SK-N-SH (cell line): ENCODE results near the gene GRIP1. TPM values are rescaled to one million over a fixed set of nuclear protein-coding genes. Genes with fewer than 3 reads are reported as not detected.

Experiments
- CTCF ChIA-PET: fragments of 300-600, 350-600 bp; formaldehyde crosslinking; extraction: SDS; loops from one replicate; lab custom pipeline; 2021; lab: Yijun Ruan, JAX
- POLR2A ChIA-PET: fragments of 350-600 bp; sonication (Branson Sonifier 250); formaldehyde crosslinking; extraction: SDS; loops from one replicate; lab custom pipeline; 2020; ENCODE audit warnings: antibody characterized with exemption, inconsistent platforms; lab: Yijun Ruan, JAX
- DNase-seq: peaks from one replicate; pipeline ENCODE4 v3.0.0; 2012
- H2AFZ ChIP-seq: fragments of 200-600 bp; sonication (generic); 2 replicates; pipeline ENCODE4 v1.8.1; 2016; ENCODE audit warnings: antibody characterized with exemption, mild to moderate bottlenecking, low read depth
- H3F3A ChIP-seq: fragments of 200-600 bp; sonication (generic); replicated peaks from 2 replicates; pipeline ENCODE3; 2016; ENCODE audit warnings: antibody characterized with exemption, mild to moderate bottlenecking; ENCODE audit not compliant: insufficient read depth
- H3K27ac ChIP-seq, 2 experiments: fragments of 200-500 bp in 1 of 2; fragments of 200-600 bp in 1 of 2; sonication (Bioruptor generic) in 1 of 2; sonication (generic), shearing (Covaris generic) in 1 of 2; 2 replicates each; pipeline versions ENCODE4 v1.5.1 to v1.6.1; 2014 to 2016; ENCODE audit warnings: low read depth in 2 of 2, inconsistent platforms in 1 of 2, low read length in 1 of 2, mild to moderate bottlenecking in 1 of 2, mixed read lengths in 1 of 2
- H3K27me3 ChIP-seq: fragments of 200-600 bp; sonication (generic), shearing (Covaris generic); 2 replicates; pipeline ENCODE4 v1.6.1; 2016; ENCODE audit warnings: mixed run types; ENCODE audit not compliant: insufficient read depth
- H3K36me3 ChIP-seq, 2 experiments: fragments of 200-500 bp in 1 of 2; fragments of 200-600 bp in 1 of 2; sonication (Bioruptor generic) in 1 of 2; sonication (generic) in 1 of 2; replicated peaks in 1 of 2; 2 replicates each; pipeline versions ENCODE3 to v1.5.1; 2014 to 2016; ENCODE audit warnings: low read length in 1 of 2, mild to moderate bottlenecking in 1 of 2; ENCODE audit not compliant: insufficient read depth in 2 of 2, control insufficient read depth in 1 of 2
- H3K4me1 ChIP-seq, 2 experiments: fragments of 200-500 bp in 1 of 2; fragments of 200-600 bp in 1 of 2; sonication (Bioruptor generic) in 1 of 2; sonication (generic), shearing (Covaris generic) in 1 of 2; 2 replicates each; pipeline versions ENCODE4 v1.5.1 to v1.6.1; 2014 to 2016; ENCODE audit warnings: low read depth in 1 of 2, low read length in 1 of 2, mixed run types in 1 of 2; ENCODE audit not compliant: insufficient read depth in 2 of 2, control insufficient read depth in 1 of 2
- H3K4me2 ChIP-seq: fragments of 200-600 bp; sonication (generic), shearing (Covaris generic); 2 replicates; pipeline ENCODE4 v1.6.1; 2017; ENCODE audit warnings: mixed run types
- H3K4me3 ChIP-seq, 2 experiments: fragments of 200-500 bp in 1 of 2; fragments of 200-600 bp in 1 of 2; sonication (Bioruptor generic) in 1 of 2; sonication (generic), shearing (Covaris generic) in 1 of 2; 2 replicates each; pipeline versions ENCODE4 v1.5.1 to v1.8.1; 2014 to 2016; ENCODE audit warnings: low read depth in 2 of 2, inconsistent platforms in 1 of 2, low read length in 1 of 2, mild to moderate bottlenecking in 1 of 2, mixed read lengths in 1 of 2, moderate library complexity in 1 of 2
- H3K79me2 ChIP-seq: fragments of 200-600 bp; sonication (generic); 2 replicates; pipeline ENCODE4 v1.8.1; 2017; ENCODE audit warnings: mild to moderate bottlenecking; ENCODE audit not compliant: insufficient read depth
- H3K9ac ChIP-seq: fragments of 200-600 bp; sonication (generic); 2 replicates; pipeline ENCODE4 v1.6.1; 2017; ENCODE audit warnings: mixed run types
- H3K9me2 ChIP-seq: fragments of 200-600 bp; sonication (generic); 2 replicates; pipeline ENCODE4 v1.6.1; 2017; ENCODE audit warnings: mixed run types
- H3K9me3 ChIP-seq: fragments of 200-600 bp; sonication (generic); 2 replicates; pipeline ENCODE4 v1.6.1; 2017; ENCODE audit warnings: mixed run types, mild to moderate bottlenecking, moderate library complexity
- H4K20me1 ChIP-seq: fragments of 200-600 bp; sonication (generic); 2 replicates; pipeline ENCODE4 v1.6.1; 2017; ENCODE audit warnings: mild to moderate bottlenecking, mixed run types; ENCODE audit not compliant: insufficient read depth
- CHD2 ChIP-seq: fragments of 150-350 bp; IDR thresholded peaks from 2 replicates; pipeline ENCODE4 v1.6.1; 2018; ENCODE audit warnings: low read length; ENCODE audit not compliant: partially characterized antibody
- CTCF ChIP-seq: fragments of 200-600 bp; sonication (generic); IDR thresholded peaks from 2 replicates; pipeline ENCODE4 v1.6.1; 2017; ENCODE audit warnings: antibody characterized with exemption, mild to moderate bottlenecking, moderate library complexity
- ELF1 ChIP-seq: IDR thresholded peaks from 2 replicates; pipeline ENCODE4 v1.4.0; 2012
- EP300 ChIP-seq, 2 experiments: IDR thresholded peaks; 2 replicates each; pipeline versions ENCODE4 v1.4.0 to v1.6.1; 2012; ENCODE audit warnings: borderline replicate concordance in 1 of 2, low read depth in 1 of 2, low read length in 1 of 2
- EZH2phosphoT487 ChIP-seq: fragments of 200-600 bp; sonication (generic); IDR thresholded peaks from 2 replicates; pipeline ENCODE4 v1.6.1; 2017; ENCODE audit warnings: low read depth, mixed run types, mild to moderate bottlenecking, antibody characterized with exemption, moderate library complexity, borderline replicate concordance
- FOSL2 ChIP-seq: IDR thresholded peaks from 2 replicates; pipeline ENCODE4 v1.4.0; 2012; ENCODE audit warnings: low read depth, mild to moderate bottlenecking, moderate library complexity, borderline replicate concordance
- GATA2 ChIP-seq: sonication (generic); formaldehyde crosslinking; IDR thresholded peaks from 2 replicates; pipeline ENCODE4 v1.5.0; 2020; ENCODE audit warnings: mild to moderate bottlenecking, missing genetic modification reagents
- JUND ChIP-seq: IDR thresholded peaks from 2 replicates; pipeline ENCODE4 v1.4.0; 2012
- NFIC ChIP-seq: IDR thresholded peaks from 2 replicates; pipeline ENCODE4 v1.4.0; 2012; ENCODE audit warnings: borderline replicate concordance
- PBX3 ChIP-seq: IDR thresholded peaks from 2 replicates; pipeline ENCODE4; 2012
- POLR2AphosphoS5 ChIP-seq: IDR thresholded peaks from 2 replicates; pipeline ENCODE4 v1.6.1; 2012; ENCODE audit warnings: low read depth, low read length
- RAD21 ChIP-seq: IDR thresholded peaks from 2 replicates; pipeline ENCODE4 v1.6.1; 2012; ENCODE audit warnings: mild to moderate bottlenecking, low read length
- REST ChIP-seq: IDR thresholded peaks from 2 replicates; pipeline ENCODE4 v1.6.1; 2012; ENCODE audit warnings: mild to moderate bottlenecking, low read depth, low read length, moderate library complexity
- USF1 ChIP-seq: IDR thresholded peaks from 2 replicates; pipeline ENCODE4 v1.4.0; 2012; ENCODE audit warnings: low read depth, borderline replicate concordance
- YY1 ChIP-seq: IDR thresholded peaks from 2 replicates; pipeline ENCODE4 v1.4.0; 2012; ENCODE audit warnings: low read depth, mild to moderate bottlenecking
- WGBS: methylation state at CpG from one replicate; pipeline ENCODE4 v1.1.6; 2017; ENCODE audit warnings: low lambda C conversion rate; 5-methylcytosine and 5-hydroxymethylcytosine counted together
- polyA plus RNA-seq, 3 experiments: library from polyadenylated mRNA; depleted of rRNA; stranded (reverse); fragments of >200 nt; gene quantifications; 2 replicates each; pipeline ENCODE4 v1.2.3, GENCODE V29; 2012

The GRIP1 gene
- polyA plus RNA-seq, 1 of the 3 experiments (the other 2 are of a cell fraction): 0.07 TPM

GRCh38 chr12:66708704-66709456, 30.0 kb upstream of the GRIP1 start:
- no peak overlapping the region for H2AFZ ChIP-seq
- no peaks in the 10 kb centered on the region for H3K36me3 ChIP-seq
- H3K4me2 ChIP-seq: no peak overlapping the region
- H3K27ac ChIP-seq: no peak overlapping the region
- no peaks in the 10 kb centered on the region for H3K27me3 ChIP-seq
- H3K9me3 ChIP-seq: no peaks in the 10 kb centered on the region
- H4K20me1 ChIP-seq: no peaks in the 10 kb centered on the region
- ChIA-PET POLR2A (no interaction called here), CTCF (interaction anchor here (0.7 to 3.9 kb wide), 18 partner anchors 9 to 439 kb away, joined by 3 to 23 read pairs (median 4); no protein-coding TSS in a partner anchor)
- no peak for DNase-seq
- H3K4me1 ChIP-seq: no peaks in the 10 kb centered on the region
- WGBS: 5% methylated on average over 3 of the region's 3 CpGs
- no peak overlapping the region for H3K9ac ChIP-seq
- H3K9me2 ChIP-seq: no peaks in the 10 kb centered on the region
- H3K79me2 ChIP-seq: no peaks in the 10 kb centered on the region
- TF ChIP-seq RAD21 (0 out of 2 replicates have a peak, but pooled peaks have one; percentile 18), CTCF (peak; percentile 68), EZH2phosphoT487 (no peak)
- no peak overlapping the region; a peak in 1 of 4 replicates for H3K4me3 ChIP-seq
- no peaks in the 10 kb centered on the region for H3F3A ChIP-seq

- ChIA-PET POLR2A (no interaction called here), CTCF (interaction anchor here (0.7 to 1.0 kb wide), 2 partner anchors 13 to 24 kb away, joined by 3 read pairs; no protein-coding TSS in a partner anchor)
- no peaks in the 10 kb centered on the region for H3K9me3 ChIP-seq
- peaks cover 6% of the 10 kb centered on the region; the same call in 1 of the 2 replicates for H3K27me3 ChIP-seq
- H3K9ac ChIP-seq: no peak overlapping the region
- no peak overlapping the region for H3K4me3 ChIP-seq
- no peaks in the 10 kb centered on the region for H3K9me2 ChIP-seq
- H2AFZ ChIP-seq: no peak overlapping the region
- H3K4me2 ChIP-seq: no peak overlapping the region
- H3K79me2 ChIP-seq: no peaks in the 10 kb centered on the region
- H3K4me1 ChIP-seq: no peaks in the 10 kb centered on the region
- H3K27ac ChIP-seq: no peak overlapping the region
- H3F3A ChIP-seq: no peaks in the 10 kb centered on the region
- H4K20me1 ChIP-seq: no peaks in the 10 kb centered on the region
- WGBS: 11% methylated on average over 4 of the region's 4 CpGs
- H3K36me3 ChIP-seq: no peaks in the 10 kb centered on the region
- DNase-seq: no peak
- TF ChIP-seq JUND (no peak), POLR2AphosphoS5 (no peak), CTCF (no peak), CHD2 (no peak), EP300 (IDR thresholded peaks at IDR 0.05; ENCODE audit: borderline replicate concordance in 1 of 2, low read depth in 1 of 2, low read length in 1 of 2) (no peak), REST (no peak), EZH2phosphoT487 (no peak), USF1 (no peak), YY1 (no peak), NFIC (no peak), PBX3 (no peak), FOSL2 (no peak), ELF1 (no peak), GATA2 (CRISPR knock-in tag) (no peak)
Observed at GRCh38 chr12:66707002-66707697, 28.3 kb upstream of the GRIP1 start.
